HepG2 (cell line): ENCODE data around the gene KLF3.

Experiments used
- ZNF10 ChIP-seq: sonication (generic); formaldehyde crosslinking; IDR thresholded peaks from 2 replicates; pipeline ENCODE4 v1.4.0; 2020; ENCODE audit warnings: mild to moderate bottlenecking, low read depth, missing genetic modification reagents, borderline replicate concordance
- TF ChIP-seq, protein P1 (sequence below): sonication (generic); formaldehyde crosslinking; IDR thresholded peaks from 2 replicates; pipeline ENCODE4 v1.4.0; 2020; ENCODE audit warnings: mild to moderate bottlenecking, low read depth, missing genetic modification reagents

DNA sequence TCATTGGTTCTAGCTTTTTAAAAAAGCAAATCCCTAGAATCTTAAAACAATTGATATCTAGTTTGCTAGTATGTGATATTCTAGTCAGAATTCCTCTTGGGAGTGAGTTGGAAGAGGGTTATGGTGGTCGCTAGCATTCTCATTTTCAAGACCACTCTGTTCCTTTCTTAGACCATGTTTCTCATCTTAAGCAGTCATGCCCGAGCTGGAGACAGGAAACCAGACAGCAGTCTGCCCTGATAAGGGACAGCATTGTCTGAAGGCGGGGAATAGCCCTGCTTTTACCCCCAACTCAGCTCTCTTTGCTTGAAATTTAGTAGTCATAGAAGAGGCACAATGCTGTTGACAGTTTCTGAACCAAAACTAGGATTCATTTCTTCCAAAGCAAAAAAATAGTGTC, 5.2 kb downstream of the KLF3 start:
- TF ChIP-seq, protein P1, sequence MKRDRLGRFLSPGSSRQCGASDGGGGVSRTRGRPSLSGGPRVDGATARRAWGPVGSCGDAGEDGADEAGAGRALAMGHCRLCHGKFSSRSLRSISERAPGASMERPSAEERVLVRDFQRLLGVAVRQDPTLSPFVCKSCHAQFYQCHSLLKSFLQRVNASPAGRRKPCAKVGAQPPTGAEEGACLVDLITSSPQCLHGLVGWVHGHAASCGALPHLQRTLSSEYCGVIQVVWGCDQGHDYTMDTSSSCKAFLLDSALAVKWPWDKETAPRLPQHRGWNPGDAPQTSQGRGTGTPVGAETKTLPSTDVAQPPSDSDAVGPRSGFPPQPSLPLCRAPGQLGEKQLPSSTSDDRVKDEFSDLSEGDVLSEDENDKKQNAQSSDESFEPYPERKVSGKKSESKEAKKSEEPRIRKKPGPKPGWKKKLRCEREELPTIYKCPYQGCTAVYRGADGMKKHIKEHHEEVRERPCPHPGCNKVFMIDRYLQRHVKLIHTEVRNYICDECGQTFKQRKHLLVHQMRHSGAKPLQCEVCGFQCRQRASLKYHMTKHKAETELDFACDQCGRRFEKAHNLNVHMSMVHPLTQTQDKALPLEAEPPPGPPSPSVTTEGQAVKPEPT (CRISPR knock-in tag) = no peak
- TF ChIP-seq ZNF10 (CRISPR knock-in tag) = no peak
